GM12874 (cell line): ENCODE measurements around the gene PHLDA1.

Experiments
- CTCF ChIP-seq: IDR thresholded peaks from 2 replicates; pipeline ENCODE4 v1.5.1; 2011; ENCODE audit warnings: low read depth, mild to moderate bottlenecking, control low read depth, low read length, moderate library complexity; ENCODE audit not compliant: insufficient read depth

The PHLDA1 gene

GRCh38 chr12:76072568-76072967 lies 41.0 kb upstream of the PHLDA1 start:
- TF ChIP-seq CTCF: no peak

GRCh38 chr12:76069339-76069738 lies 37.8 kb upstream of the PHLDA1 start:
- TF ChIP-seq CTCF: no peak

- TF ChIP-seq CTCF: no peak
Observed at GRCh38 chr12:76065917-76066316, 34.3 kb upstream of the PHLDA1 start.

GRCh38 chr12:76064904-76065303 lies 33.3 kb upstream of the PHLDA1 start:
- no peak for TF ChIP-seq CTCF

- TF ChIP-seq CTCF: no peak
Observed at GRCh38 chr12:76060111-76060510, 28.5 kb upstream of the PHLDA1 start.

- no peak for TF ChIP-seq CTCF
Observed at GRCh38 chr12:76057326-76057725, 25.8 kb upstream of the PHLDA1 start.

GRCh38 chr12:76055393-76055792 lies 23.8 kb upstream of the PHLDA1 start:
- no peak for TF ChIP-seq CTCF
